ENCODE data around the gene UNC5A. TPM values are rescaled to one million over a fixed set of nuclear protein-coding genes. Genes with fewer than 3 reads are reported as not detected.

Gene UNC5A
- total RNA-seq, 1 experiment from 2014 or later = 0.13 TPM

DNA sequence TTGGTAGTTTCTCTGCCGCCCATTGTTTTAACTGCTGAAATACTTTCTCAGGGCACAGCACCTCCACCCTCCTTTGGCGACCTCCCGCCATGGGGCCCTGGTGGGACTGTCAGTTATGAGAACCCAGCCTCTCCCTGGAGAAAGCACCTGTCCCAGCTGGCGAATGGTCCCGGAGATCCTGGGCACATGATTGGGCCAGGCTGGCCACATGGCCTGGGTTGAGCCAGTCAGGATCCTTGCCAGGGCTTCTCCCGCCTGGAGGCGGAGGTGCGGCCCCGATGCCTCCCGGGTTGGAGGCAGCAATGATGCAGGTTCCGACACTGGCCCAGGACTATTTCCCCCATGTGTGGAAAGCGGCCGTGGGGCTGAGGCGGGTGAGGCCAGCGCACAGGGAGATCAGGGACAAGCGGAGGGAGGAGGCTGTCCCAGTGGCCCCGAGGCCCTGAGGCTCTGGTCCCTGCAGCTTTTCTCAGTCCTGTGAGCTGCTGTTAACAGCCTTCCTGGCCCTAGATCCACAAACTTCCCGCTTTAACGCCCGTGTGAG is 13.6 kb downstream of the UNC5A start:
- Histone ChIP-seq H3K4me1 (ENCODE audit: control insufficient read depth, insufficient read depth, low read length) (no peaks in the 10 kb centered on the region), H3K27ac (ENCODE audit: low read length) (no peak overlapping the region), H3K4me3 (ENCODE audit: low read depth in 2 of 2, low read length in 2 of 2) (no peak overlapping the region), H3K9me3 (ENCODE audit: control insufficient read depth, insufficient read depth, low read depth, low read length) (no peaks in the 10 kb centered on the region), H3K27me3 (ENCODE audit: control insufficient read depth, insufficient read depth, low read length) (no peaks in the 10 kb centered on the region; the same call in 1 of the 2 replicates), H3K36me3 (ENCODE audit: control insufficient read depth, insufficient read depth, low read length) (no peaks in the 10 kb centered on the region)
- TF ChIP-seq POLR2AphosphoS5 (IDR thresholded peaks at IDR 0.05; ENCODE audit: low read depth, low read length) (no peak), TCF7L2 (IDR thresholded peaks at IDR 0.05; ENCODE audit: low read depth, low read length) (no peak), SIN3A (IDR thresholded peaks at IDR 0.05; ENCODE audit: borderline replicate concordance, insufficient read depth, low read depth, low read length) (no peak)
- TF ChIP-seq, protein P1, sequence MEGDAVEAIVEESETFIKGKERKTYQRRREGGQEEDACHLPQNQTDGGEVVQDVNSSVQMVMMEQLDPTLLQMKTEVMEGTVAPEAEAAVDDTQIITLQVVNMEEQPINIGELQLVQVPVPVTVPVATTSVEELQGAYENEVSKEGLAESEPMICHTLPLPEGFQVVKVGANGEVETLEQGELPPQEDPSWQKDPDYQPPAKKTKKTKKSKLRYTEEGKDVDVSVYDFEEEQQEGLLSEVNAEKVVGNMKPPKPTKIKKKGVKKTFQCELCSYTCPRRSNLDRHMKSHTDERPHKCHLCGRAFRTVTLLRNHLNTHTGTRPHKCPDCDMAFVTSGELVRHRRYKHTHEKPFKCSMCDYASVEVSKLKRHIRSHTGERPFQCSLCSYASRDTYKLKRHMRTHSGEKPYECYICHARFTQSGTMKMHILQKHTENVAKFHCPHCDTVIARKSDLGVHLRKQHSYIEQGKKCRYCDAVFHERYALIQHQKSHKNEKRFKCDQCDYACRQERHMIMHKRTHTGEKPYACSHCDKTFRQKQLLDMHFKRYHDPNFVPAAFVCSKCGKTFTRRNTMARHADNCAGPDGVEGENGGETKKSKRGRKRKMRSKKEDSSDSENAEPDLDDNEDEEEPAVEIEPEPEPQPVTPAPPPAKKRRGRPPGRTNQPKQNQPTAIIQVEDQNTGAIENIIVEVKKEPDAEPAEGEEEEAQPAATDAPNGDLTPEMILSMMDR (IDR thresholded peaks at IDR 0.05) = no peak
- TF ChIP-seq, protein P2, sequence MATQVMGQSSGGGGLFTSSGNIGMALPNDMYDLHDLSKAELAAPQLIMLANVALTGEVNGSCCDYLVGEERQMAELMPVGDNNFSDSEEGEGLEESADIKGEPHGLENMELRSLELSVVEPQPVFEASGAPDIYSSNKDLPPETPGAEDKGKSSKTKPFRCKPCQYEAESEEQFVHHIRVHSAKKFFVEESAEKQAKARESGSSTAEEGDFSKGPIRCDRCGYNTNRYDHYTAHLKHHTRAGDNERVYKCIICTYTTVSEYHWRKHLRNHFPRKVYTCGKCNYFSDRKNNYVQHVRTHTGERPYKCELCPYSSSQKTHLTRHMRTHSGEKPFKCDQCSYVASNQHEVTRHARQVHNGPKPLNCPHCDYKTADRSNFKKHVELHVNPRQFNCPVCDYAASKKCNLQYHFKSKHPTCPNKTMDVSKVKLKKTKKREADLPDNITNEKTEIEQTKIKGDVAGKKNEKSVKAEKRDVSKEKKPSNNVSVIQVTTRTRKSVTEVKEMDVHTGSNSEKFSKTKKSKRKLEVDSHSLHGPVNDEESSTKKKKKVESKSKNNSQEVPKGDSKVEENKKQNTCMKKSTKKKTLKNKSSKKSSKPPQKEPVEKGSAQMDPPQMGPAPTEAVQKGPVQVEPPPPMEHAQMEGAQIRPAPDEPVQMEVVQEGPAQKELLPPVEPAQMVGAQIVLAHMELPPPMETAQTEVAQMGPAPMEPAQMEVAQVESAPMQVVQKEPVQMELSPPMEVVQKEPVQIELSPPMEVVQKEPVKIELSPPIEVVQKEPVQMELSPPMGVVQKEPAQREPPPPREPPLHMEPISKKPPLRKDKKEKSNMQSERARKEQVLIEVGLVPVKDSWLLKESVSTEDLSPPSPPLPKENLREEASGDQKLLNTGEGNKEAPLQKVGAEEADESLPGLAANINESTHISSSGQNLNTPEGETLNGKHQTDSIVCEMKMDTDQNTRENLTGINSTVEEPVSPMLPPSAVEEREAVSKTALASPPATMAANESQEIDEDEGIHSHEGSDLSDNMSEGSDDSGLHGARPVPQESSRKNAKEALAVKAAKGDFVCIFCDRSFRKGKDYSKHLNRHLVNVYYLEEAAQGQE (IDR thresholded peaks at IDR 0.05; ENCODE audit: insufficient read depth in 1 of 2, low read depth in 2 of 2, low read length in 1 of 2) = no peak
- in situ Hi-C loops (cut with HindIII; ENCODE audit: low pct_unique_long_range_greater_than_20kb, low sequenced_read_pairs) (no loop called here), intact Hi-C loops (cut with micrococcal nuclease; ENCODE audit: unreplicated experiment) (no loop called here)
- no TSS peak for BruUV-seq (replicated peaks)
- peak; percentile 46; the same call in 1 of the 2 replicates for ATAC-seq
- ChIA-PET POLR2A (no interaction called here), CTCF (interaction anchor here (1.1 kb wide), 1 partner anchor 163 kb away, joined by 3 read pairs; no protein-coding TSS in a partner anchor)
- DNase-seq (ENCODE audit: low read depth, low spot score) = no peak

DNA sequence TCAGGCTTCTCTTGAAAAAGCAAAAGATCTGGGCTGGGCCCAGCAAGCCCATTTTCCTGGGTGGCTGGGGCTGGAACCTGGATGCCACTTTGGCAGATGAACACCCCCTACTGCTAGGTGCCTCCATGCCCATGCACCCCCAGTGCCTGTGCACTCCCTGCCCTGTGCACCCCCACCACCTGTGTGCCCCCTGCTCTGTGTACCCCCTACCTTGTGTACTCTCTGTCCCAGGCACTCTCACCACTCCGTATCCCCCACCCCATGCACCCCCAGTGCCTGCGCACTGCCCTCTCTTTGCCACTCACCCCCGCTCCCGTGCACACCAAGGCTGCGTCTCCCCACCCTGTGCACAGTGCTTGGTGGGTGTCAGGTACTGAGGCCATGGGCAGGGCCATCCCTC is 14.2 kb downstream of the UNC5A start:
- ChIA-PET CTCF (interaction anchor here (1.1 kb wide), 1 partner anchor 164 kb away, joined by 3 read pairs; no protein-coding TSS in a partner anchor), POLR2A (no interaction called here)
- H3K27me3 ChIP-seq (ENCODE audit: control insufficient read depth, insufficient read depth, low read length) = no peaks in the 10 kb centered on the region; the same call in 1 of the 2 replicates
- H3K4me3 ChIP-seq (ENCODE audit: low read depth in 2 of 2, low read length in 2 of 2) = no peak overlapping the region
- intact Hi-C loops (cut with micrococcal nuclease; ENCODE audit: unreplicated experiment) = no loop called here
- TF ChIP-seq, protein P1 (IDR thresholded peaks at IDR 0.05) = no peak
- TF ChIP-seq SIN3A (IDR thresholded peaks at IDR 0.05; ENCODE audit: borderline replicate concordance, insufficient read depth, low read depth, low read length) = no peak
- no peak for TF ChIP-seq POLR2AphosphoS5 (IDR thresholded peaks at IDR 0.05; ENCODE audit: low read depth, low read length)
- TF ChIP-seq TCF7L2 (IDR thresholded peaks at IDR 0.05; ENCODE audit: low read depth, low read length) = no peak
- TF ChIP-seq, protein P2 (IDR thresholded peaks at IDR 0.05; ENCODE audit: insufficient read depth in 1 of 2, low read depth in 2 of 2, low read length in 1 of 2) = no peak
- H3K9me3 ChIP-seq (ENCODE audit: control insufficient read depth, insufficient read depth, low read depth, low read length) = no peaks in the 10 kb centered on the region
- in situ Hi-C loops (cut with HindIII; ENCODE audit: low pct_unique_long_range_greater_than_20kb, low sequenced_read_pairs) = no loop called here
- no peak overlapping the region for H3K27ac ChIP-seq (ENCODE audit: low read length)
- ATAC-seq (no peak), DNase-seq (ENCODE audit: low read depth, low spot score) (no peak)
- BruUV-seq (replicated peaks) = no TSS peak
- H3K36me3 ChIP-seq (ENCODE audit: control insufficient read depth, insufficient read depth, low read length) = no peaks in the 10 kb centered on the region
- H3K4me1 ChIP-seq (ENCODE audit: control insufficient read depth, insufficient read depth, low read length) = no peaks in the 10 kb centered on the region
